ENCODE data around the gene LPIN1. TPM values are rescaled to one million over a fixed set of nuclear protein-coding genes. Genes with fewer than 3 reads are reported as not detected.
"Not testable (repeated sequence)": the region's sequence is repeated elsewhere in the genome, so short reads cannot be mapped to it uniquely, and the experiment has no call there.

LPIN1 gene
- total RNA-seq, 1 donor from 2014 or later: 43.9 TPM

- TF ChIP-seq, protein P1, sequence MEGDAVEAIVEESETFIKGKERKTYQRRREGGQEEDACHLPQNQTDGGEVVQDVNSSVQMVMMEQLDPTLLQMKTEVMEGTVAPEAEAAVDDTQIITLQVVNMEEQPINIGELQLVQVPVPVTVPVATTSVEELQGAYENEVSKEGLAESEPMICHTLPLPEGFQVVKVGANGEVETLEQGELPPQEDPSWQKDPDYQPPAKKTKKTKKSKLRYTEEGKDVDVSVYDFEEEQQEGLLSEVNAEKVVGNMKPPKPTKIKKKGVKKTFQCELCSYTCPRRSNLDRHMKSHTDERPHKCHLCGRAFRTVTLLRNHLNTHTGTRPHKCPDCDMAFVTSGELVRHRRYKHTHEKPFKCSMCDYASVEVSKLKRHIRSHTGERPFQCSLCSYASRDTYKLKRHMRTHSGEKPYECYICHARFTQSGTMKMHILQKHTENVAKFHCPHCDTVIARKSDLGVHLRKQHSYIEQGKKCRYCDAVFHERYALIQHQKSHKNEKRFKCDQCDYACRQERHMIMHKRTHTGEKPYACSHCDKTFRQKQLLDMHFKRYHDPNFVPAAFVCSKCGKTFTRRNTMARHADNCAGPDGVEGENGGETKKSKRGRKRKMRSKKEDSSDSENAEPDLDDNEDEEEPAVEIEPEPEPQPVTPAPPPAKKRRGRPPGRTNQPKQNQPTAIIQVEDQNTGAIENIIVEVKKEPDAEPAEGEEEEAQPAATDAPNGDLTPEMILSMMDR (conservative IDR thresholded peaks at IDR 0.05): no peak
- Mint-ChIP-seq H3K4me1 (peaks cover 69% of the 10 kb centered on the region), H3K36me3 (ENCODE audit: low read depth) (peaks cover 21% of the 10 kb centered on the region), H3K27ac (ENCODE audit: unreplicated experiment) (peak overlapping the region; percentile 83), H3K4me3 (no peak overlapping the region), H3K27me3 (ENCODE audit: low read depth) (no peaks in the 10 kb centered on the region), H3K9me3 (peaks cover 8% of the 10 kb centered on the region)
- no peak for DNase-seq (ENCODE audit: low read depth, low spot score)
Observed at GRCh38 chr2:11753886-11754699, 7.7 kb downstream of the LPIN1 start.

- H3K36me3 Mint-ChIP-seq (ENCODE audit: low read depth): peaks cover 23% of the 10 kb centered on the region
- H3K27me3 Mint-ChIP-seq (ENCODE audit: low read depth): no peaks in the 10 kb centered on the region
- H3K4me1 Mint-ChIP-seq: peaks cover 65% of the 10 kb centered on the region
- no peak overlapping the region for H3K27ac Mint-ChIP-seq (ENCODE audit: unreplicated experiment)
- H3K9me3 Mint-ChIP-seq: peaks cover 8% of the 10 kb centered on the region
- H3K4me3 Mint-ChIP-seq: no peak overlapping the region
- TF ChIP-seq, protein P1 (conservative IDR thresholded peaks at IDR 0.05): no peak
- DNase-seq (ENCODE audit: low read depth, low spot score): no peak
Observed at GRCh38 chr2:11754700-11755015, 8.2 kb downstream of the LPIN1 start.

DNA sequence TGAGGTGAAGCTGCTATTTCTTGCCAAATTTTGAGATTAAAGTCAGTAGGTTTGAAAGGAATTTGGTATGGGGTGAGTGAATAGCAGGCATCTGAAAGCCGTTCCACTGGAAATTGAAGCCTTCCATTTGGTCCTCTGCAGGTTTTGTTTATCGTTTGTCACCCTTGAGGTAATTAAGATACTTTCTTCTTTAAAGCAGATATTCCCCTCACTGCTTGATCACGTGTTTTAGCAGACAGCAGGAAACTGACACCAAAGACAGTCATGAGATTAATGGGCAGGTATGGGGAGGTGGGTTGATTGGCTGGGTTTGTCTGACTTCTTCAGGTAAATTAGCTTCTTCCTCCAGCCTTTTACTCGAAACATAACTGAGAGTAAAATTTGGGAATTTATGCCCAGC is 10.7 kb downstream of the LPIN1 start:
- TF ChIP-seq, protein P1 (conservative IDR thresholded peaks at IDR 0.05): no peak
- Mint-ChIP-seq H3K27me3 (ENCODE audit: low read depth) (no peaks in the 10 kb centered on the region), H3K27ac (ENCODE audit: unreplicated experiment) (no peak overlapping the region), H3K4me1 (peaks cover 53% of the 10 kb centered on the region), H3K4me3 (no peak overlapping the region), H3K9me3 (peaks cover 8% of the 10 kb centered on the region), H3K36me3 (ENCODE audit: low read depth) (peaks cover 29% of the 10 kb centered on the region)
- no peak for DNase-seq (ENCODE audit: low read depth, low spot score)

- H3K27ac Mint-ChIP-seq (ENCODE audit: unreplicated experiment): no peak overlapping the region
- no peak for DNase-seq (ENCODE audit: low read depth, low spot score)
- TF ChIP-seq, protein P1 (conservative IDR thresholded peaks at IDR 0.05): no peak
- H3K36me3 Mint-ChIP-seq (ENCODE audit: low read depth): peaks cover 36% of the 10 kb centered on the region
- H3K9me3 Mint-ChIP-seq: peaks cover 8% of the 10 kb centered on the region
- H3K27me3 Mint-ChIP-seq (ENCODE audit: low read depth): no peaks in the 10 kb centered on the region
- H3K4me3 Mint-ChIP-seq: no peak overlapping the region
- H3K4me1 Mint-ChIP-seq: peaks cover 47% of the 10 kb centered on the region
Observed at GRCh38 chr2:11758187-11758586, 11.8 kb downstream of the LPIN1 start.

DNA sequence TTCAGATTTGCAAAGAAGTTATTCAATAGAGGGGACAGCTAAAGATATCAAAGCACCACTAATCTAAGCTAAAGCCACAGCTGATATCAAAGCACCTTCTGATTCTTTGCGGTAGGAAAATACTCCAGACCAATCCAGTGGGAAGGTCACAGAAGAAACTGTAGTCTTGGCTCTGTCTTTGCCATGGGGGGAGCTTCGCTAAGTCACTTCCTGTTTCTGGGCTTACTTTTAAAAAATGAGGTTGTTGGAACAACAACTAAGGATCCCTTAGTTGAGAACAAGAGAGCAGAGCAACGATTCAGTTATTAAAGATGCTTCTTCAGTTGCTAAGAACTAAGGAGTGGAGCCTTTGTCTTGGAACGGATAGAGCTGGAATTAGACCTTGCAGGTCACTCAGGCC is 12.2 kb downstream of the LPIN1 start:
- Mint-ChIP-seq H3K4me1 (peaks cover 42% of the 10 kb centered on the region), H3K36me3 (ENCODE audit: low read depth) (peaks cover 37% of the 10 kb centered on the region), H3K4me3 (no peak overlapping the region), H3K27ac (ENCODE audit: unreplicated experiment) (peak overlapping the region; percentile 81), H3K27me3 (ENCODE audit: low read depth) (no peaks in the 10 kb centered on the region), H3K9me3 (peaks cover 8% of the 10 kb centered on the region)
- TF ChIP-seq, protein P1 (conservative IDR thresholded peaks at IDR 0.05): no peak
- DNase-seq (ENCODE audit: low read depth, low spot score): no peak

DNA sequence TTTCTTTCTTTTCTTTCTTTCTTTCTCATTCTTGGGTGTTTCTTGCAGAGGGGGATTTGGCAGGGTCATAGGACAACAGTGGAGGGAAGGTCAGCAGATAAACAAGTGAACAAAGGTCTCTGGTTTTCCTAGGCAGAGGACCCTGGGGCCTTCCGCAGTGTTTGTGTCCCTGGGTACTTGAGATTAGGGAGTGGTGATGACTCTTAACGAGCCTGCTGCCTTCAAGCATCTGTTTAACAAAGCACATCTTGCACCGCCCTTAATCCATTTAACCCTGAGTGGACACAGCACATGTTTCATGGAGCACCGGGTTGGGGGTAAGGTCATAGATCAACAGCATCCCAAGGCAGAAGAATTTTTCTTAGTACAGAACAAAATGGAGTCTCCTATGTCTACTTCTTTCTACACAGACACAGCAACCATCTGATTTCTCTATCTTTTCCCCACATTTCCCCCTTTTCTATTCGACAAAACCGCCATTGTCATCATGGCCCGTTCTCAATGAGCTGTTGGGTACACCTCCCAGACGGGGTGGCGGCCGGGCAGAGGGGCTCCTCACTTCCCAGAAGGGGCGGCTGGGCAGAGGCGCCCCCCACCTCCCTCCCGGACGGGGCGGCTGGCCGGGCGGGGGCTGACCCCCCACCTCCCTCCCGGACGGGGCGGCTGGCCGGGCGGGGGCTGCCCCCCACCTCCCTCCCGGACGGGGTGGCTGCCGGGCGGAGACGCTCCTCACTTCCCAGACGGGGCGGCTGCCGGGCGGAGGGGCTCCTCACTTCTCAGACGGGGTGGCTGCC is 12.9 kb downstream of the LPIN1 start:
- H3K4me3 Mint-ChIP-seq: not testable (repeated sequence)
- peak overlapping the region; percentile 93 for H3K27ac Mint-ChIP-seq (ENCODE audit: unreplicated experiment)

More for the DNA sequence above, 12.9 kb downstream of the LPIN1 start:
- H3K27me3 Mint-ChIP-seq (ENCODE audit: low read depth); H3K9me3 Mint-ChIP-seq; DNase-seq (ENCODE audit: low read depth, low spot score): not testable (repeated sequence)
- peaks cover 42% of the 10 kb centered on the region for H3K36me3 Mint-ChIP-seq (ENCODE audit: low read depth)
- H3K4me1 Mint-ChIP-seq: peaks cover 35% of the 10 kb centered on the region
